Omental fat pad (tissue), 4 donors: Measurements from ENCODE around the gene PRAC1. TPM values are rescaled to one million over a fixed set of nuclear protein-coding genes. Genes with fewer than 3 reads are reported as not detected.
A peak's percentile ranks its signal among the peaks of the same experiment; 100 is the strongest.

Experiments
- ATAC-seq: fragments of 150-250 bp; one replicate; pipeline ENCODE4 v1.9.1; 2016; ENCODE audit warnings: mild to moderate bottlenecking, moderate library complexity; ENCODE audit not compliant: low FRiP score
- DNase-seq: peaks from one replicate; pipeline ENCODE4 v3.0.0-alpha.2; 2019; ENCODE audit warnings: low spot score
- CTCF ChIP-seq, 3 donors: fragments of 450-650 bp; IDR thresholded peaks; one replicate each; pipeline ENCODE4 v1.5.1; 2016 to 2017; ENCODE audit warnings: antibody characterized with exemption in 3 of 3, mild to moderate bottlenecking in 3 of 3, moderate library complexity in 2 of 3
- small RNA-seq: library from RNA; depleted of rRNA; stranded (forward); fragments of <200 nt; gene quantifications from one replicate; pipeline ENCODE3, GENCODE V24; 2016
- total RNA-seq, 4 donors: library from RNA; depleted of rRNA; stranded (reverse); fragments of >200 nt; gene quantifications; one replicate each; pipeline ENCODE4 v1.1.0, GENCODE V29; 2016

PRAC1 gene
- total RNA-seq, 4 donors from 2014 or later: not detected

DNA sequence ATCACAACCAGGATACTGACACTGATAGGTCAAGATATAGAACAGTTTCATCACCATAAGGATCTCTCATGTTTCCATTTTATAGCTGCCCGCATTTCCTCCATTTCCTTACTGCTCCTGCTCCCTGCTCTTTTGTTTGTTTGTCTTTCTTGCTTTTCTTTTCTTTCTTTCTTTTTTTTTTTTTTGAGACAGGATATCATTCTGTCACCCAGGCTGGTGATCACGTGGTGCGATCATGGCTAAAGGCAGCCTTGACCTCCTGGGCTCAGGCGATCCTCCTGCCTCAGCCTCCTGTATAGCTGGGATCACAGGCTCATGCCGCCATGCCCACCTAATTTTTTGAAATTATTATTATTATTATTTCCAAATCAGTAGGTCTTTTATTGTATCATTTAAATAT lies 31.7 kb downstream of the PRAC1 start:
- DNase-seq (no peak), ATAC-seq (no peak)
- no peak for TF ChIP-seq CTCF (IDR thresholded peaks at IDR 0.05)

GRCh38 chr17:48681609-48682008 lies 40.7 kb downstream of the PRAC1 start:
- TF ChIP-seq CTCF (IDR thresholded peaks at IDR 0.05): no peak
- ATAC-seq (no peak), DNase-seq (no peak)

- TF ChIP-seq CTCF (IDR thresholded peaks at IDR 0.05): no peak
- no peak for DNase-seq
- no peak for ATAC-seq
These were observed 42.8 kb downstream of the PRAC1 start for GRCh38 chr17:48679385-48680096.

GRCh38 chr17:48678141-48678971 lies 44.0 kb downstream of the PRAC1 start:
- DNase-seq (peak; percentile 46), ATAC-seq (peak; percentile 23)
- TF ChIP-seq CTCF (IDR thresholded peaks at IDR 0.05): peak in 2 of 3 donors; percentile 3 to 54

GRCh38 chr17:48676963-48677558 lies 45.3 kb downstream of the PRAC1 start:
- DNase-seq (no peak), ATAC-seq (no peak)
- TF ChIP-seq CTCF (IDR thresholded peaks at IDR 0.05): no peak

- ATAC-seq (no peak), DNase-seq (no peak)
- no peak for TF ChIP-seq CTCF (IDR thresholded peaks at IDR 0.05)
These were observed 50.0 kb downstream of the PRAC1 start for GRCh38 chr17:48672340-48672739.

Small RNAs within 50 kb of the gene (small RNA-seq; reads per million reads assigned to genes)
- gene AC091179.2: not detected
- gene COX6B1P2: not detected
- not detected for gene MIR3185
- gene RF02132: not detected
- gene RF02133: not detected
- not detected for gene RN7SL125P

Other genes starting within 250 kb of the PRAC1 start
- not detected for gene HOXB1, start 191.5 kb downstream of the PRAC1 start, total RNA-seq
- gene HOXB2, start 177.4 kb downstream of the PRAC1 start, total RNA-seq: 10 to 100 TPM in 3 of 4 donors, 1 to 10 TPM in 1; 9.7 to 35.2 (median 16.3) TPM
- gene HOXB4, start 144.2 kb downstream of the PRAC1 start, total RNA-seq: 1 to 10 TPM; 1.6 to 8.7 (median 3.4) TPM
- 10 to 100 TPM in 2 of 4 donors, 1 to 10 TPM in 2; 4.8 to 30.3 (median 10.6) TPM for gene HOXB3, start 132.3 kb downstream of the PRAC1 start, total RNA-seq
- 1 to 10 TPM in 2 of 4 donors, under 1 TPM in 2; 0.72 to 3.3 (median 1.4) TPM for gene HOXB5, start 128.7 kb downstream of the PRAC1 start, total RNA-seq
- 10 to 100 TPM in 3 of 4 donors, 1 to 10 TPM in 1; 9.2 to 22.7 (median 15.5) TPM for gene HOXB6, start 117.5 kb downstream of the PRAC1 start, total RNA-seq
- 10 to 100 TPM in 1 of 4 donors, 1 to 10 TPM in 3; 5.3 to 11.5 (median 8.4) TPM for gene HOXB7, start 111.5 kb downstream of the PRAC1 start, total RNA-seq
- gene HOXB8, start 107.2 kb downstream of the PRAC1 start, total RNA-seq: 1 to 10 TPM; 4.3 to 6.2 (median 5.0) TPM
- gene HOXB9, start 96.2 kb downstream of the PRAC1 start, total RNA-seq: under 1 TPM in 2 of 4 donors, not detected in 2; 0.09 to 0.48 TPM
- not detected for gene PRAC2, start 667 bp upstream of the PRAC1 start, total RNA-seq
- not detected for gene HOXB13, start 6.2 kb upstream of the PRAC1 start, total RNA-seq
- gene TTLL6, start 94.7 kb upstream of the PRAC1 start, total RNA-seq: 1 to 10 TPM in 1 of 4 donors, not detected in 3; 1.9 TPM
- 100 to 1,000 TPM; 107 to 356 (median 135) TPM for gene CALCOCO2, start 108.5 kb upstream of the PRAC1 start, total RNA-seq
- 100 to 1,000 TPM in 1 of 4 donors, 10 to 100 TPM in 3; 47.9 to 106 (median 83.0) TPM for gene ATP5MC1, start 170.3 kb upstream of the PRAC1 start, total RNA-seq
- gene UBE2Z, start 185.9 kb upstream of the PRAC1 start, total RNA-seq: 10 to 100 TPM; 54.0 to 63.2 (median 56.5) TPM
- 10 to 100 TPM; 64.0 to 91.9 (median 76.8) TPM for gene SNF8, start 222.3 kb upstream of the PRAC1 start, total RNA-seq
- gene GIP, start 246.1 kb upstream of the PRAC1 start, total RNA-seq: not detected